Measurements from ENCODE around the gene SLC16A10.
"Not testable (repeated sequence)": the region's sequence is repeated elsewhere in the genome, so short reads cannot be mapped to it uniquely, and the experiment has no call there.

Gene SLC16A10, protein sequence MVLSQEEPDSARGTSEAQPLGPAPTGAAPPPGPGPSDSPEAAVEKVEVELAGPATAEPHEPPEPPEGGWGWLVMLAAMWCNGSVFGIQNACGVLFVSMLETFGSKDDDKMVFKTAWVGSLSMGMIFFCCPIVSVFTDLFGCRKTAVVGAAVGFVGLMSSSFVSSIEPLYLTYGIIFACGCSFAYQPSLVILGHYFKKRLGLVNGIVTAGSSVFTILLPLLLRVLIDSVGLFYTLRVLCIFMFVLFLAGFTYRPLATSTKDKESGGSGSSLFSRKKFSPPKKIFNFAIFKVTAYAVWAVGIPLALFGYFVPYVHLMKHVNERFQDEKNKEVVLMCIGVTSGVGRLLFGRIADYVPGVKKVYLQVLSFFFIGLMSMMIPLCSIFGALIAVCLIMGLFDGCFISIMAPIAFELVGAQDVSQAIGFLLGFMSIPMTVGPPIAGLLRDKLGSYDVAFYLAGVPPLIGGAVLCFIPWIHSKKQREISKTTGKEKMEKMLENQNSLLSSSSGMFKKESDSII

DNA sequence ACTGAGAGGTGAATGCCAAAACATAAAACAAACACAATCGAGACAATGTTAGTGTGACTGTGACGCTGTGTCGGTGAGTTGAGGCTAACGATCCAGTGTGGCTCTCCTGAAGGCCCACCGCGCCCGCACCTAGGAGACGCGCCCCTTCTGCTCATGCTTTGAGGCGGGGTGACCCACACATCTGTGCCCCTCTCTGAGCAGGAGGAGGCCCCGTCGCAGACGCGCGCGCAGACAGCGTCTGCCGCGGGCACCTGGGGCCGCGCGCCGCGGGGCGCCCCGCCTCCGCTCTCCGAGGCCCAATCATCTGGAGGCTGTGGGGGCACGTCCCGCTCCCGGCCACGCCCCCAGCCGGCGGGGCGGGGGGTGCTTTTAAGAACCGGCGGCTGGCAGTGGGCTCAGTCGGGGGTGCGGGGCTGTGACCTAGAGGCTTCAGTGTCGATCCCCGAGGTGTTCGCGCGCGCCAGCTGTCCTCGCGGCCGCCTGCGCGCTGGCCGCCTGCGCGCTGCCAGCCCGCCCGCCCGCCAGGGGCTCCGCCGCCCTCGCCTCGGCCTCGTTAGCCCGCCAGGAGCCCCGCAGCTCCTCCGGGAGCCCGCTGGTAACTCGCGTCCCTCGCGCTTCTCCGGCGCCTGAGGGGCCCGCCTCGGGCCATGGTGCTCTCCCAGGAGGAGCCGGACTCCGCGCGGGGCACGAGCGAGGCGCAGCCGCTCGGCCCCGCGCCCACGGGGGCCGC is at the start of gene SLC16A10:
TSS of gene SLC16A10 (plus strand) at position 398 of the 730 bp plus-strand sequence. CDS start at position 648, 250 bp downstream.
- DNase-seq (ENCODE audit: low read depth), result peak; percentile 61

DNA sequence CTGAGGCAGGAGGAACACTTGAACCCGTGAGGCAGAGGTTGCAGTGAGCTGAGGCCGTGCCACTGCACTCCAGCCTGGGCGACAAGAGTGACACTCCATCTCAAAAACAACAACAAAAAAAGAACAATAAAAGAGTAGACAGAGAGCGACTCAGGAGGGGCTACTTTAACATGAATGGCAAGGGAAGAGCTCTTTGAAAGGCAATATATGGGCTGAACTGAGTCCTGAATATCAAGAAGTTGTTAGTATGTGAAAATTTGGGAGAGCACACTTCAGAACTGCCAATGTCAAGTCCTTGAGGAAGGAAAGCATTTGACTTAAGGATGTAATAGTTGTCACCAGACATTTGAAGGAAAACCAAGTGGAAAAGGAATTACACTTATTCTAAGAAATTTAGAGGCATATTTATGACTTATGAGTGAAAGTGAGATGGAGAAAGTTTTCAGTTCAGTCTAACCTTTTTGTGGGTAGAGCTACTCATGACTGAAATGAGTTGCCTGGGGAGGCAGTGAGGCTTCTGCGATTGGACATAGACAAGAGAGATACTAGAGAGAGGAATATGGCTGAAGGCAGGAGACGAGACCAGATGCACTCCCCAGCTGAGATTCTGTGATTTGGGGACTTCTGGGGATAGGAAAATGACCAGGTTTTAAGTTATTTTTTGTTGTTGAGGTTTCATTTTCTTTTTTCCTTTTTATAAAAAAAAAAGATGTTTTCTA is 48.6 kb upstream of the SLC16A10 start:
- no peak for DNase-seq (ENCODE audit: low read depth)

DNA sequence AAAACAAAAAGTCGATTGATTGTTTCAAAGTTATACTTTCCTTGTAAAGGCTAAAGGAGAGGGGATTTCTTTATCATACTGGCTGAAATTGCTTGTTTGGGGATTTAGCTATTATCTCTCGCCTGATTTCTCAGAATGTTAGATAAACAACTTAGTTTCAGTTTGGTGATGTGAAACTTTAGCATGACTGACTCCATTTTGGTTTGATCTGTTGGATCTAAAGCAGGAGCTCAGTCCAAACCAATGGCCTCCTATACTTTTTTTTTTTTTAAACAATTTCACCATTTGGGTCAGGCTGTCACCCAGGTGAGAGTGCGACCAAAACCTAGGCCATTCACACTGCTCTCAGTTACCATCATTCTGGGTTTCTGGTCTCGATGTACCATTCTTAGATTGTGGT is 45.4 kb upstream of the SLC16A10 start:
- no peak for DNase-seq (ENCODE audit: low read depth)

DNA sequence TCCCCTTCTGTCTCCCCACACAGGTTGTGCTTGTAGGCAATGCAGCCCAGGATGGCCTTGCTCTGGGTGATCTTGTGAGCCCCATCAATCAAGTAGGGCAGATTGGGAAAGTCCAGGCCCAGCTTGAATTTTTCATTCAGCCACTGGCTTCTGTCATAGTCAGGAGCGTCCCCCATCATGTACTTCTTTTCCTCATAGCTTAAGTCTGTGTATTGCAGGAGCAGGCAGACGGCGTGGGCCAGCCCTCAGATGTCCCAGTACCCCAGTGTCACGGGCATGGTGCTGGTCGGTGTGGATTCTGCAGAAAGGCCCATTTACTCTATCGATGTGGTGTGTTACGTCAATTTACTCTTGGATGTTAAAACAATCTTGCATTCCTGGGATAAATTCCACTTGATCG is 40.1 kb upstream of the SLC16A10 start:
- no peak for DNase-seq (ENCODE audit: low read depth)

DNA sequence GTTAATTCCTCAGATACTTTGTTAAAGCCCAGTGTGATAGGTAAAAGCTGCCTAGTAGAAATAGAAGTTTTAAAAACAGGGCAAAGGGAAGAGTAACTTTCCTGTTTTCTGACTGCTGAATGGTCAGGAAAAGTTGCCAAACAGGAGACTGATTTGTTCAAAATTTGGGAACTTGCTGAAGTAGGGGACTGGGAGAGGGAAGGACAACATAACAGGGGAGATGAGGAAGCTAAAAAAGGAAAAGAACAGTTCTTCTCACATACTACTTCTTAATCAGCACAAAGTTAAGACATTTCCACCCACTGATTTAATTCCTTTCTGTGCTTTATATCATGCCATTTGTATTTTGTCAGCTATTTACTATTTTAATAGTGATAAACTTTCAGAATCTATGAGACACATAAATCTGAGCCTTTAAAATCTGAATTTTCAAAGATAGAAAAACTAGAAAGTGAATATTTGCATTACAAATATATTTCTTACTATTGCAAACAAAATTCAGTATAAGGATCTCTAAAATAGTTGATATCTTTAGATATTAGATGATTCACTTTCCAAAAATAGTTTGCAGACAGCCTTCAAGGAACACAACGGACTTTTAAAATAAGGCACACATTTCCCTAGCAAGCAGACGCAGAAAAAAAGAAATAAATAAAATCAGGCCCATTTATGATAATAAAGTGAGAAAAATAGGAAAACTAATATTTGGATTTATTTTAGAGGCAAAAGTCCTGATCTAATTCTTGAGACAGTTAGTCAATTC is 36.9 kb upstream of the SLC16A10 start:
- DNase-seq (ENCODE audit: low read depth), result no peak

DNA sequence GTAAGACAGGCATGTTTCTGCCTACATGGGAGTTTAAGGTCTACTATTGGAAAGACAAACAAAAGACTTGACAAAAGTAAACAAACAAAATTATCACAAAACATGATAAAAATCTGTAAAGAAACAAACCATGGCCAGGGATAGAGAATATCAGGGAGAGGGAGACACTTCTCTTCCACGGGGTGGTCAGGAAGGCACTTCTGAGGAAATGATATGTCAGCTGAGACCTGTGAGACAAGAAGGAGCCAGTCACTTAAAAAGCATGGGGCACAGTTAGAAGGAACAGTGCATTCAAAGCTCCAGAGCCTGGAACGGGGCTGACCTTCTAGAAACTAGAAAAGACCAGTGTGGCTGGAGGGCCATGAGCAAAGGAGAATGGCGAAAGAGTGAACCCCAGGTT is 35.1 kb upstream of the SLC16A10 start:
- DNase-seq (ENCODE audit: low read depth), result no peak

DNA sequence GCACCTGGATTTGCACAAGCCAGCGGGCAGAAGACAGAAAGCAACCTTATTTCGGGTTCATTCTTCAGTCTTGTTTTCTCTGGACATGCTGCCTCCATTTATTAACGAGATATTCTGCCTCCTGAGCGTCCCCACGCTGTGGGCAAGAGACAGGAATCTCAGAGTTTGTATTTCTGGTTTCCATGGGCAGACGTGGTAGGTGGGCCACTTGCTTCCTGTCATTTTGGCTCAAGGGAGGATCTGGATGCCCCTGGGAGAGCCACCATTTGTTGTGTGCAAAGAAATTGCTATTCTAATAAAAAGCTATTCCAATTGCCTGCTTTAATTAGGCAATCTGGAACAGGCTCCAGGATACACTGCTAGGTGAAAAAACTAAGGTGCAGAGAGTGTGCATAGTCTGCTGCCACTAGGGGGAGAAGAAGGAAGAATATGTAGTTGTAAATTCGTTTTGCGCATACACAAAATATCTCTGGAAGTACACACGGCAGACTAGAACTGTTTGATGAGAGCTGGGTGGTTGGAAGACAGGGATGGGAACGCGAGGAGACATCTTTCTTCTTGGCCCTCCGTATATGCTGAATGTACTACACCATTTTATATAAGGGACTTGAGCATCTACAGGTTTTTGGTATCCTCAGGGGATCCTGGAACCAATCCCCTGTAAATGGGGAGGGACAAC is 30.1 kb upstream of the SLC16A10 start:
- no peak for DNase-seq (ENCODE audit: low read depth)

DNA sequence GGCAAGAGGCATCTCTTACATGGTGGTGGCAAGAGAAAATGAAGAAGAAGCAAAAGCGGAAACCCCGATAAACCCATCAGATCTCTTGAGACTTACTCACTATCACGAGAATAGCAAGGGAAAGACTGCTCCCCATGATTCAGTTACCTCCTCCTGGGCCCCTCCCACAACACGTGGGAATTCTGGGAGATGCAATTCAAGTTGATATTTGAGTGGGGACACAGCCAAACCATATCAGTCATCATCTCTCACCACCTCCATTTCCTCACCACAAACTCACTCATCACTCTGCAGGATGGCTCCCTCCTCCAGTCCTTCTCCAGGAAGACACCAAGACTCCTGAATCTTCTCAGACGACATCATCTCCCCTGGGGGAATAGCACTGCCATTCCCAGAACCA is 25.8 kb upstream of the SLC16A10 start:
- DNase-seq (ENCODE audit: low read depth), result no peak

DNA sequence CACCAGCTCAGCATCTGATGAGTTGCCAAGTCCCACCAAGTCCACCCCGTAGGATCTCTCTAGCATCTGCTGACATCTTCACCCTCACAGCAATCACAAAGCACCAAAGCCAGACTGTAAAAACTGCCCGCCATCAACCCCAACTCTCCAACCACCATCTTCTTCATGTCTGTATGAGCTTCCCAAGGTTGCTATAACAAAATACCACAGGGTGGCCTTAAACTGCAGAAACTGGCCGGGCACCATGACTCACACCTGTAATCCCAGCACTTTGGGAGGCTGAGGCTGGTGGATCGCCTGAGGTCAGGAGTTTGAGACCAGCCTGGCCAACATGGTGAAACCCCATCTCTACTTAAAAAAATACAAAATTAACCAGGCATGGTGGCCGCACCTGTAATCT is 25.3 kb upstream of the SLC16A10 start:
- DNase-seq (ENCODE audit: low read depth), result not testable (repeated sequence)

DNA sequence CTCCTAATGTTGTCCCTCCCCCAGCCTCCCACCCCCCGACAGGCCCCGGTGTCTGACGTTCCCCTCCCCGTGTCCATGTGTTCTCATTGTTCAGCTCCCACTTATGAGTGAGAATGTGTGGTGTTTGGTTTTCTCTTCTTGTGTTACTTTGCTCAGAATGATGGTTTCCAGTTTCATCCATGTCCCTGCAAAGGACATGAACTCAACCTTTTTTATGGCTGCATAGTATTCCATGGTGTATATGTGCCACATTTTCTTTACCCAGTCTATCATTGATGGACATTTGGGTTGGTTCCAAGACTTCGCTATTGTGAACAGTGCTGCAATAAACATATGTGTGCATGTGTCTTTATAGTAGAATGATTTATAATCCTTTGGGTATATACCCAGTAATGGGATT is 24.4 kb upstream of the SLC16A10 start:
- DNase-seq (ENCODE audit: low read depth), result not testable (repeated sequence)

DNA sequence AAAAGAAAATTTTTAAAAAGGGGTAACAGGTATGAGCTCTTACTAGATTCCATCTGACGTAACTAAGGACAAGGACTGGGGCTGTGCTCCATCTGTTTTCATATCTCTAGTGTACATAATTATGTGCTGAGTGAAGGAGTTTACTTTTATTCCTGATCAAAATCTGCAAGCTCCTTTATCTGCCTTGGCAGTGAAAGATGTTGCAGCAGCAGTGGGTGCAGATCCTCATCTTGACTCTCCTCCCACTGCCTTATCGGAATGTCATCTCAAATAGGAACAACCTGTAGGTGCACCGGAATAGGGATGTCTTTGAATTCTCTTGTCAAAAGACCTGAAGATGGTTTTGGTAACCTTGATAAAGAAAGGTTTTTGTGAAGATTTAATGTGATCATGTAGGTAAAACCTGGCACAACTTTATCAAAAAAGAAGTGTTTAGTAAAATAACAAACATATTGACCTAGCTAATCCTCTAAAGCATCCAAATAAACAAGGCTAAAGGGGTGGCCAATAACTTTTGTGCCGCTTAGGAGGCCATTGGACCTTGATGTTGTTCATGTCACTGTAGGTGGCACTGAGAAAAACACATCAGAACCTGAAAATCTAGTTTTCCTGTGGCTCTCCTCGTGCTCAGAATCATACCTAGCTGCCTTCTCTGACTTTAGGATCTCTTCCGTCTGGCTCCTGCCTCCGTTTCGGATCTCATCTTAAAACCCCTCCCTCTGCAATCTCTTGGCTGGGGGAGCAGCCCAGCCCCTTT is 19.0 kb upstream of the SLC16A10 start:
- no peak for DNase-seq (ENCODE audit: low read depth)

DNA sequence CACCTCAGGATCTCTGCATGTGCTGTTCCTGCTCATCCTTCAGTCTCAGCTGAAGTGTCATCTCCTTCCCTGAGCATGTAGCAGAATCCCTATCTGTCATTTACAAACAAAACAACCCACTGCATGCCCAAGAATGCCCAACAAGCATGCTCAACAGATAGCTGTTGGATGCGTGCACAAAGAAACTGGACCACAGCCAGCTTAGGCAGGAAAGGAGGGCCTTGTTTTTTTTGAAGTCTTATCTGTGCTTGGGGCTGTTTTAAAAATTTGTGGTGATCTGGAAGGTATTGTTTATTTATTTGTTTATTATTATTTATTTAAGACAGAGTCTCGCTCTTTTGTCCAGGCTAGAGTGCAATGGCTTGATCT is 18.5 kb upstream of the SLC16A10 start:
- DNase-seq (ENCODE audit: low read depth), result no peak

DNA sequence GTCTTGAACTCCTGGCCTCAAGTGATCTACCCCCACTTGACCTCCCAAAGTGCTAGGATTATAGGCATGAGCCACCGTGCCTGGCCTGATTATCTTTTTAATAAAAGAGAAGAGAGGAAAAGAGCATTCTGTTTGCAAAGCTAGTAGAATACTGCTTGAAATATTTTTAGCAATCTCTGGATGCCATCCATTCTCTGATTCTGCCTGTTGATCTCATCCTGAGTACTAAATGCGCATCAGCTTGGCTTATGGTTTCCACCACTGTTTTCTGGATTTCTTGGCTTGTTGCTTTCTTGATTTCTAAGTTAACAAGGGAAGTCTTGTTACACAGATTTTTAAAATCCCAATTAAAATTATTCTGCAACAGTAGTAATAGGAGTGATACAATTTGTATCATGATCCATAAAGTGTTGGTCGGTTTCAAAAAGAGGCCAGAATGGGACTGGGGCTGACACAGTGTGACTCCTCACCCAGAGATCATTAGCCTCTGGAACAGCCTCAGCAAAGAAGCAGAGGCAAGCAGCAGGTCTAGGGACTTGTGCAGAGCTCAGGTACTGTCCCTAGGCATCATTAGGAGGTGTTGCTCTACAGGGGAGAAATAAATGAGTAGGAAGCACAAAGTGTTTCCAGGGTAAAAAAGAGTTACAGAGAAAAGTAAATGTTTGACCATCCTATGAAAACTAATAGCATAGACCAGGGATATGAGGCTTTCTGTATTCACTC is 17.8 kb upstream of the SLC16A10 start:
- DNase-seq (ENCODE audit: low read depth), result no peak

DNA sequence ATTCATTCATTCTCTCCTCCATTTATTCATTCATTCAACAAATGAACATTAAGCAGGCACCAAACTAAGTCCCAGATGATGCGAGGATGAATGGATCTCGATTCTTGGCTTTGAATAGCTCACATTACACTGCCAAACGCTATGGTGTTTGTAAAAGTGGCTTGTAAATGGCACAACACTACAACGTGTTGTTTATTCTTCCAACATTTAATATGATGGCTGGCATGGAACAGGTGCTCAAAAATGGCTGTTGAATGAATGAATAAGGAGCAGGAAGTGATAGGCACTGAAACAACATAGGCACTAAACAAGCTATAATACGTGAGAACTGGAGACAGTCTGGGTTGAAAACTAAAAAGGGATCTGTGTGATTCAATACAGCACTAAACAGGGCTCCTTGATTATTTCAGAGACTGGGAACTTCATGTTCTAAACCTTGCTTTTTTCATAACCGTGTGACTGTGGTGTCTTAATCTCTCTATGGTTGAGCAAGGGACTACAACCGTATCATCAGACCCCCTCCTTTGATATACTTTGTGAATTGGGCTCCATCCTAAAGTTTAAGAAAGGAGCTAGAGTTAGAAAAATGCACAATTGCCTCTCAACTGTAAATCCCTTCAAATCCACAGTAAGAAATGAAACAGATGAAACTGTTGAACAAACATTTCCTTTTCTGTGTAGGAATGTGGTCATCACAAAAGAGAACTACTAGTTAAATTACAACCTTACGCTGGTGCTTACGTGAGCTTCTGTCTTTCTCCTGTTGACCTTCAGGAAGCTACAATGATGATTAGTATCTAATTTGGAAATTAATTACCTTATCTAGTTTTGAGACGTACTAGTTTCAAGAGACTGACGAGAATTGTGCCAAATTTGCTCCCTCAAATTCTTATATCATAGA is 16.9 kb upstream of the SLC16A10 start:
- no peak for DNase-seq (ENCODE audit: low read depth)

DNA sequence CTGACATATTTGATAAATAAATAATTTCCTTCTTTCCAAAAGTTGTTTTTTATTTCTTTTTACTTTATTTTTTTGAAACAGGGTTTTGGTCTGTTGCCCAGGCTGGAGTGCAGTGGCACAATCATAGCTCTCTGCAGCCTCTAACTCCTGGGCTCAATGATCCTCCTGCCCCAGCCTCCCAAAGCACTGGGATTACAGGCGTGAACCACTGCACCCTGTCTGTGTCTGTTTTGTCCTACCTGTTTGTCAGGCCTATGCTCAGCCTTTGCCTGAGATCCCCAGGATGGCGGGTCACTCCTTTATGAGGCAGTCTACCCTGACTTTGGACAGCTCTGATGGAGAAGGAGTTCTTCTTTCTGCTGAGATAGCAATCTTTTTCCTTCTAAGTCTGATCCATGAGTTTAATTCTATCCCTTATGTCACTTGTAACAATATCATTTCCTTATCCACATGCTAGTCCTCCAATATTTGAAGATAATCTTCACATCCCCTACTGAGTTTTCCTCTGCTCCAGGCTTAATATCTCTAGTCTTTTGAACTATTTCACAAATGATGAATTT is 14.4 kb upstream of the SLC16A10 start:
- no peak for DNase-seq (ENCODE audit: low read depth)

DNA sequence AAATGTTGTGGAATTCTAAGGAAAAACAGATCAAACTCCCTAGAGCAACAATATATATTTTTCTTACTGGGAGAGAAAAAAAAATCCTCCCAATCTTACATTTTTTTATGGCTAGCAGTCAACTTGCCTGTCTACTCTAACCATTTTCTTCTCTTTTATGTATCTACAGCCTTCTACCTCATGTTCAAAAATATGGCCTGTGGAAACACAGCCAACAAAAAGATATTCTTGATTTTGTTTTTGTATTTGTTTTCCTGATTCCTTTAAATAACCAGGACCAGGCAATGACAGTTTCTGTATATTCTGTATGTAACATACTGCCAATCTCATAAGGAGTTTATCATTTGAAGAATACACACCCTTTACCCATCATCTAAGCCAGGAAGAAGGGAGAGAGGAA is 13.0 kb upstream of the SLC16A10 start:
- no peak for DNase-seq (ENCODE audit: low read depth)

DNA sequence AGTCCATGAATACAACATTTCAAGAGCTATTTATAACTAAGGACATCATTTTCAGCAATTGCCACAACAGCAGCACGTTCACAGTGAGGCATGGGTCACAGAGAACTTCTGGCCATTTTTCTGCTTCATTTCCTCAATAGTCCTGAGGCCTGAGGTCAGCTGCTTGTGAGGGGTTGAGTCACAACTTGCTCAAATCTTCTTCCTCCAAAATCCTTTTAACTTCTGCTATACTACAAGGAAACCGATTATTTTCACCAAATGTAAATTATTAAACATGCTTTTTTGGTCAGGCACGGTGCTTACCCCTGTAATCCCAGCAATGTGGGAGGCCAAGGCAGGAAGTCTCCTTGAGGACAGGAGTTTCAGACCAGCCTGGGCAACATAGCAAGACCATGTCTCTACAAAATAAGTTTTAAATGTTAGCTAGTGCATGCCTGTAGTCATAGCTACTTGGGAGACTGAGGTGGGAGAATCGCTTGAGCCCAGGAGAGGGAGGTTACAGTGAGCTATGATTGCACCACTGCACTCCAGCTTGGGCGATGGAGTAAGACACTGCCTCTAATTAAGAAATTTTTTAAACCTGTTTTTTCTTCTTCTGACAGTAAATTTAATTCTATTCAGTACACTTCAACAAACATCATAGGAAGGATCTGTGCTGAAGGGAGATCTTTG is 11.1 kb upstream of the SLC16A10 start:
- DNase-seq (ENCODE audit: low read depth), result no peak

DNA sequence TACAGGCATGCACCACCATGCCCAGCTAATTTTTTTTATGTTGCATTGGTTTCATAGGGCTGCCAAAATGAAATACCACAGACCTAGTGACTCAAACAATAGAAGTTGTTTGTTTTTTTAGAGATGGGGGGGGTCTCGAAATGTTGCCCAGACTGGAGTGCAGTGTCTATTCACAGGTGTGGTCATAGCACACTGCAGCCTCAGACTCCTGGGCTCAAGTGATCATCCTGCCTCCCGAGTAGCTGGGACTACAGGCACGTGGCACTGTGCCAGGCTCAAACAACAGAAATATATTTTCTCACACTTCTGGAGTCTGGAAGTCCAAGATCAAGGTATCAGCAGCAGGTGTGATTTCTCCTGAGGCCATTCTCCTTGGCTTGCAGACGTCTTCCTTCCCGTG is 6.6 kb upstream of the SLC16A10 start:
- no peak for DNase-seq (ENCODE audit: low read depth)

Data from stimulated activated CD8-positive, alpha-beta memory T cell treated with anti-CD3 and anti-CD28 coated beads, Interleukin-4, amount 100 ng/mL, for 24 hours (primary cell).